MM.1S (cell line): ENCODE results near the gene ACAP2.

ENCODE experiments used
- CTCF ChIP-seq: fragments of 300-600 bp; sonication (generic); IDR thresholded peaks from 2 replicates; pipeline ENCODE4 v1.5.1; 2016; ENCODE audit warnings: antibody characterized with exemption, low read length, mixed read lengths
- EZH2phosphoT487 ChIP-seq: fragments of 300-600 bp; sonication (generic); IDR thresholded peaks from 2 replicates; pipeline ENCODE4 v1.6.1; 2018; ENCODE audit warnings: antibody characterized with exemption, low read length

- TF ChIP-seq CTCF (no peak), EZH2phosphoT487 (no peak)
Measured at GRCh38 chr3:195451373-195452015, 8.7 kb upstream of the ACAP2 start.
